ENCODE measurements around the gene USP47. TPM values are rescaled to one million over a fixed set of nuclear protein-coding genes. Genes with fewer than 3 reads are reported as not detected.

Gene USP47
- total and polyA plus RNA-seq, 2 of the 13 experiments (the other 11 are each of a cell fraction or from before 2014, with no cell fraction given) = 12.2 to 52.7 TPM

GRCh38 chr11:11976481-11977127 is 134.8 kb downstream of the USP47 start:
- no peak for ATAC-seq
- DNase-seq (ENCODE audit: low spot score) = no peak
- 93% methylated on average over 3 of the region's 6 CpGs for WGBS (ENCODE audit: low lambda C conversion rate)
- TF ChIP-seq EP300 (IDR thresholded peaks at IDR 0.05; ENCODE audit: low read depth in 2 of 2, low read length in 2 of 2) (no peak), EP300 (CRISPR knock-in tag; IDR thresholded peaks at IDR 0.05; ENCODE audit: borderline replicate concordance) (no peak), GPN1 (CRISPR knock-in tag; IDR thresholded peaks at IDR 0.05; ENCODE audit: borderline replicate concordance) (no peak), ZBTB43 (CRISPR knock-in tag; conservative IDR thresholded peaks at IDR 0.05) (no peak)
- H3K79me2 ChIP-seq (ENCODE audit: insufficient read depth, low read length) = no peaks in the 10 kb centered on the region
- no peak overlapping the region for H3K4me2 ChIP-seq (ENCODE audit: low read depth, low read length)
- intact Hi-C loops (cut with micrococcal nuclease; ENCODE audit: unreplicated experiment) (no loop called here), in situ Hi-C loops (cut with HindIII; ENCODE audit: extremely low pct_ligation_motif_present, low pct_unique_long_range_greater_than_20kb) (no loop called here)
- H3K27ac ChIP-seq (ENCODE audit: extremely low read length, insufficient read depth, low read length) = no peak overlapping the region
- POLR2A ChIA-PET = no interaction called here
- H3K4me3 ChIP-seq (replicated peaks in 1 of 3; ENCODE audit: insufficient read depth in 1 of 3, low read depth in 2 of 3, low read length in 3 of 3) = no peak overlapping the region
- H3K27me3 ChIP-seq (ENCODE audit: control insufficient read depth in 1 of 2, insufficient read depth in 2 of 2, low read length in 2 of 2) = peaks cover 6 to 37% of the 10 kb centered on the region in 2 experiments; a peak in 3 of 5 replicates
- no peak overlapping the region for H2AFZ ChIP-seq (ENCODE audit: low read length)
- no peak for FAIRE-seq
- peaks cover 9% of the 10 kb centered on the region; the same call in 1 of the 2 replicates for H3K4me1 ChIP-seq (ENCODE audit: insufficient read depth, low read length)
- CTCF ChIA-PET (ENCODE audit: low intra/inter-chr PET ratio, low total read pairs) = no interaction called here
- BruUV-seq (replicated peaks) = no TSS peak
- H3K9me3 ChIP-seq (ENCODE audit: low read length) = no peaks in the 10 kb centered on the region
- no peaks in the 10 kb centered on the region for H4K20me1 ChIP-seq (ENCODE audit: insufficient read depth, low read length)
- H3K36me3 ChIP-seq (replicated peaks in 1 of 2; ENCODE audit: control insufficient read depth in 1 of 2, insufficient read depth in 2 of 2, low read length in 2 of 2) = no peaks in the 10 kb centered on the region
- H3K9ac ChIP-seq (ENCODE audit: insufficient read depth, low read depth, low read length) = no peak overlapping the region

GRCh38 chr11:11977206-11977938 is 135.6 kb downstream of the USP47 start:
- WGBS (ENCODE audit: low lambda C conversion rate) = 14% methylated on average over 5 of the region's 10 CpGs
- ChIA-PET POLR2A (no interaction called here), CTCF (ENCODE audit: low intra/inter-chr PET ratio, low total read pairs) (no interaction called here)
- no peaks in the 10 kb centered on the region for H3K79me2 ChIP-seq (ENCODE audit: insufficient read depth, low read length)
- ATAC-seq (no peak), FAIRE-seq (no peak), DNase-seq (ENCODE audit: low spot score) (no peak)
- in situ Hi-C loops (cut with HindIII; ENCODE audit: extremely low pct_ligation_motif_present, low pct_unique_long_range_greater_than_20kb) = no loop called here
- intact Hi-C loops (cut with micrococcal nuclease; ENCODE audit: unreplicated experiment) = no loop called here
- no peaks in the 10 kb centered on the region for H3K36me3 ChIP-seq (replicated peaks in 1 of 2; ENCODE audit: control insufficient read depth in 1 of 2, insufficient read depth in 2 of 2, low read length in 2 of 2)
- no peak overlapping the region for H3K4me3 ChIP-seq (replicated peaks in 1 of 3; ENCODE audit: insufficient read depth in 1 of 3, low read depth in 2 of 3, low read length in 3 of 3)
- peaks cover 9% of the 10 kb centered on the region; the same call in 1 of the 2 replicates for H3K4me1 ChIP-seq (ENCODE audit: insufficient read depth, low read length)
- H3K9ac ChIP-seq (ENCODE audit: insufficient read depth, low read depth, low read length) = no peak overlapping the region
- no peak overlapping the region for H2AFZ ChIP-seq (ENCODE audit: low read length)
- H3K4me2 ChIP-seq (ENCODE audit: low read depth, low read length) = no peak overlapping the region
- peaks cover 6 to 37% of the 10 kb centered on the region in 2 experiments; a peak in 3 of 5 replicates for H3K27me3 ChIP-seq (ENCODE audit: control insufficient read depth in 1 of 2, insufficient read depth in 2 of 2, low read length in 2 of 2)
- no TSS peak for BruUV-seq (replicated peaks)
- H3K9me3 ChIP-seq (ENCODE audit: low read length) = no peaks in the 10 kb centered on the region
- no peak overlapping the region for H3K27ac ChIP-seq (ENCODE audit: extremely low read length, insufficient read depth, low read length)
- no peaks in the 10 kb centered on the region for H4K20me1 ChIP-seq (ENCODE audit: insufficient read depth, low read length)
- TF ChIP-seq XRCC5 (optimal IDR thresholded peaks at IDR 0.05; ENCODE audit: low read length) (no peak), ZNF10 (CRISPR knock-in tag; IDR thresholded peaks at IDR 0.05; ENCODE audit: borderline replicate concordance, low read depth) (no peak), EZH2 (conservative IDR thresholded peaks at IDR 0.05; ENCODE audit: low read depth, low read length) (no peak), ZFP41 (CRISPR knock-in tag; IDR thresholded peaks at IDR 0.05; ENCODE audit: borderline replicate concordance) (no peak), ZBTB26 (CRISPR knock-in tag; IDR thresholded peaks at IDR 0.05; ENCODE audit: borderline replicate concordance) (no peak), MLLT10 (CRISPR knock-in tag; IDR thresholded peaks at IDR 0.05) (no peak), PCBP2 (optimal IDR thresholded peaks at IDR 0.05; ENCODE audit: low read depth, low read length, poor library complexity, severe bottlenecking) (no peak), CEBPG (CRISPR knock-in tag; IDR thresholded peaks at IDR 0.05) (no peak), TFAP4 (IDR thresholded peaks at IDR 0.05; ENCODE audit: borderline replicate concordance, low read depth) (no peak), KLF13 (CRISPR knock-in tag; IDR thresholded peaks at IDR 0.05) (no peak), SRY (CRISPR knock-in tag; IDR thresholded peaks at IDR 0.05) (no peak)
